ENCODE data around the gene SYCP3. TPM values are rescaled to one million over a fixed set of nuclear protein-coding genes. Genes with fewer than 3 reads are reported as not detected.
A peak's percentile ranks its signal among the peaks of the same experiment; 100 is the strongest.

Gene SYCP3
- total RNA-seq, 1 donor from 2014 or later = under 0.01 TPM

- TF ChIP-seq, protein P1, sequence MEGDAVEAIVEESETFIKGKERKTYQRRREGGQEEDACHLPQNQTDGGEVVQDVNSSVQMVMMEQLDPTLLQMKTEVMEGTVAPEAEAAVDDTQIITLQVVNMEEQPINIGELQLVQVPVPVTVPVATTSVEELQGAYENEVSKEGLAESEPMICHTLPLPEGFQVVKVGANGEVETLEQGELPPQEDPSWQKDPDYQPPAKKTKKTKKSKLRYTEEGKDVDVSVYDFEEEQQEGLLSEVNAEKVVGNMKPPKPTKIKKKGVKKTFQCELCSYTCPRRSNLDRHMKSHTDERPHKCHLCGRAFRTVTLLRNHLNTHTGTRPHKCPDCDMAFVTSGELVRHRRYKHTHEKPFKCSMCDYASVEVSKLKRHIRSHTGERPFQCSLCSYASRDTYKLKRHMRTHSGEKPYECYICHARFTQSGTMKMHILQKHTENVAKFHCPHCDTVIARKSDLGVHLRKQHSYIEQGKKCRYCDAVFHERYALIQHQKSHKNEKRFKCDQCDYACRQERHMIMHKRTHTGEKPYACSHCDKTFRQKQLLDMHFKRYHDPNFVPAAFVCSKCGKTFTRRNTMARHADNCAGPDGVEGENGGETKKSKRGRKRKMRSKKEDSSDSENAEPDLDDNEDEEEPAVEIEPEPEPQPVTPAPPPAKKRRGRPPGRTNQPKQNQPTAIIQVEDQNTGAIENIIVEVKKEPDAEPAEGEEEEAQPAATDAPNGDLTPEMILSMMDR (conservative IDR thresholded peaks at IDR 0.05; ENCODE audit: low read depth, low read length) = no peak
- H3K4me3 ChIP-seq (ENCODE audit: low read depth, low read length) = no peak overlapping the region
- no peak for DNase-seq (ENCODE audit: low read depth)
Measured at GRCh38 chr12:101706403-101706802, 32.9 kb downstream of the SYCP3 start.

DNA sequence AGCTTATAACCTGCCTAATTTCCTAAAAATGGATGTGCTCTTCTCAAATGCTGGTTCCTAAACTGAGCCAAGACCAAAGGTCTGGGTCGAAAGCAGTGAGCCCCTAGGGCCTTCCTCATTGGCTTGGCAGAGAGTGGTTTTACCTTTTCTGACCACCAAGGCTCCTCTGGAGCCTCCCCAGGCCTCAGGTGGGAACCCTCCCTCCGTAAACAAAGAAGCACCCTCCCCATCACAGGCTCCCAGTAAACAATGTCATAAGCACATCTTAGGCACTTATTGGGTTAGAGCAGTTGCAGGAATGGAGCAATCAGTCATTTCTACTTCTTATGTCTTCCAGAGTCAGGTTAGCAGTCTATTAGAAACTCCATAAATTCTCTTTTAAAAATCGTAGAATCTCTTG, 35.8 kb downstream of the SYCP3 start:
- TF ChIP-seq, protein P1 (conservative IDR thresholded peaks at IDR 0.05; ENCODE audit: low read depth, low read length) = no peak
- no peak for DNase-seq (ENCODE audit: low read depth)
- H3K4me3 ChIP-seq (ENCODE audit: low read depth, low read length) = no peak overlapping the region

DNA sequence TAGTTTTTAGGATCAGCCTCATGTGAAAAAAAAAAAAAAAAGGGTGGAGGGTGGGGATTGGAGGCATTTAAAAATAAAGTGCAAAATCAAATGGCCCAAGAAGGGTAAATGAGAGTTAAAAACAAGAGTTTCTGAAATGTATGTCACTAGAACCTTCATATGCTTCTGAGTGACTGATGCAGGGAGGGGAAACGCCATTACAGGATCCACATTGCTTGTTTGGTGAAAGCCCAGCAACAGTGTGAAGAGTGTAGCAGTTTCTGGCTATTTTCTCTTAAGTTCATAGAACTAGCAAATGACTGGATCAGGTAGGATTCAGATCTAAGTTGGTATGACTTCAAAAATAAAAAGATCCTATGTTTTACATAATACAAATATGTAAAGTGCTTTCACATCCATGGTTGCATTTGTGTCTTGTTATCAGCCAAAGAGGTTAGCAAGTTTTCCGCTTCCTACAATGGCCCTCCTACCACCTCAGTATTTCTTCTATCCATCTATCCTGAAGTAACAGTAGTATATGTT, 38.9 kb downstream of the SYCP3 start:
- H3K4me3 ChIP-seq (ENCODE audit: low read depth, low read length) = no peak overlapping the region
- DNase-seq (ENCODE audit: low read depth) = no peak
- TF ChIP-seq, protein P1 (conservative IDR thresholded peaks at IDR 0.05; ENCODE audit: low read depth, low read length) = no peak

- no peak for DNase-seq (ENCODE audit: low read depth)
- peak overlapping the region; percentile 79 for H3K4me3 ChIP-seq (ENCODE audit: low read depth, low read length)
- TF ChIP-seq, protein P1 (conservative IDR thresholded peaks at IDR 0.05; ENCODE audit: low read depth, low read length) = peak; percentile 25
Measured at GRCh38 chr12:101698800-101699347, 40.4 kb downstream of the SYCP3 start.

- TF ChIP-seq, protein P1 (conservative IDR thresholded peaks at IDR 0.05; ENCODE audit: low read depth, low read length) = no peak
- H3K4me3 ChIP-seq (ENCODE audit: low read depth, low read length) = peak overlapping the region; percentile 79
- peak; percentile 25 for DNase-seq (ENCODE audit: low read depth)
Measured at GRCh38 chr12:101697930-101698799, 41.1 kb downstream of the SYCP3 start.

DNA sequence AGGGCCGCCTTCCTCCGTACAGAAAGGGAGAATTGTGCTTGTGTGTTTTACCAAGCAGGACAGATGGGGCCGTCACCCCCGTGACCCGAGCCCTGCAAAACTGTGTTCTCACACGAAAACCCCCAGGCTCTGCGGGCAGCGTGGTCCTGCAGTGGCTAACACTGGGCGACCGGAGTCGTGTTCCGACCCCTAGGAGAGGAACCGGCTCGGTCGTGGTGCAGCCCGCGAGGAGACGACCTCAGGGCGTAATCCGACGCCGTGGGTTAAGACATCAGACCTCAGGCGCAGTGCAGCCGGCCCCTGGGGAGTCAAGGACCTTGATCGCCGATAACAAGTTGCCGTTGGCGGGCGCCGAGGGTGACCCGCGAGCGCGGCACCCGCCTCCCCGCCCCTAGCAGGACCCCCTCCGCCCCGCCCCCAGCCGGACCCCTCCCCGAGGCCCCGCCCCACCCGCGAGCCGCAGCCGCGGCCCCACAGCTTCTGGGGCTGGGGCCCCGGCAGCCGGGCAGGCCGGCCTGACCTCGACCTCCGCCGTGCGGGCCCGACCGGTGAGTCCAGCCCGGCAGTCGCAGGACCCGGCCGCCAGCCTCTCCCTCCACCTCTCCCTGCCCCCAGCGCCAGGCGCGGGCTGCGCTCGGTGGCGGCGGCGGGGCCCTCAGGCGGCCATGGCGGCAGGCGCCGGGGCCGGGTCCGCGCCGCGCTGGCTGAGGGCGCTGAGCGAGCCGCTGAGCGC, 41.9 kb downstream of the SYCP3 start, which contains the start of gene CHPT1:
Gene CHPT1, plus strand, starts transcription at position 444 of the 733 bp plus-strand sequence. Its CDS starts 222 bp downstream, at position 666.
- TF ChIP-seq, protein P1 (conservative IDR thresholded peaks at IDR 0.05; ENCODE audit: low read depth, low read length) = no peak
- no peak for DNase-seq (ENCODE audit: low read depth)
- peak within 1 kb of the TSS; percentile 79 for H3K4me3 ChIP-seq (ENCODE audit: low read depth, low read length)

Measured in epithelial cell of proximal tubule (primary cell).